ENCODE data around the gene SYT7. TPM values are rescaled to one million over a fixed set of nuclear protein-coding genes. Genes with fewer than 3 reads are reported as not detected.

SYT7 gene
- polyA plus RNA-seq, 1 experiment: 0.04 TPM

DNA sequence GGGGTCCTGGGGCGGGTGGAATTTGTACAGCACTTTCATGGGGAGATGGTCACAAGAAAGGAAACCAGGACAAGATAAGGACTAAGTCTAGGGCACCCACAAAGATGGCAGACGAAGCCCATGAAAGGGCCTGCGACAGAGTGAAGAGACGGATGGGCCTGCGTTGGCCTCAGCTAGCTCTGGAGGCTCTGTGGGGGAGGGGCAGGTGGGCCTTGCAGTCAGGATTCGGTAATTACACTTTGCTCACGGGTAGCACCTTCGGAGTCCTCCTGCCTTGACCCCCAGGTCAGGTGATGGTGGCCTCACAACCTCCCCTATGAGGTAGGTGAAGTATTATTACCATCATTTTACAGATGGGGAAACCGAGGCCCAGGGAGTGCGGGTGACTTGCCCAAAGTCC lies 65.2 kb downstream of the SYT7 start:
- Histone ChIP-seq H3K36me3 (ENCODE audit: control insufficient read depth, insufficient read depth, low read length) (no peaks in the 10 kb centered on the region), H3K4me3 (ENCODE audit: low read depth, low read length) (no peak overlapping the region), H3K27me3 (ENCODE audit: control insufficient read depth, insufficient read depth, low read length) (peaks cover 10% of the 10 kb centered on the region; the same call in 1 of the 2 replicates)
- TF ChIP-seq, protein P1, sequence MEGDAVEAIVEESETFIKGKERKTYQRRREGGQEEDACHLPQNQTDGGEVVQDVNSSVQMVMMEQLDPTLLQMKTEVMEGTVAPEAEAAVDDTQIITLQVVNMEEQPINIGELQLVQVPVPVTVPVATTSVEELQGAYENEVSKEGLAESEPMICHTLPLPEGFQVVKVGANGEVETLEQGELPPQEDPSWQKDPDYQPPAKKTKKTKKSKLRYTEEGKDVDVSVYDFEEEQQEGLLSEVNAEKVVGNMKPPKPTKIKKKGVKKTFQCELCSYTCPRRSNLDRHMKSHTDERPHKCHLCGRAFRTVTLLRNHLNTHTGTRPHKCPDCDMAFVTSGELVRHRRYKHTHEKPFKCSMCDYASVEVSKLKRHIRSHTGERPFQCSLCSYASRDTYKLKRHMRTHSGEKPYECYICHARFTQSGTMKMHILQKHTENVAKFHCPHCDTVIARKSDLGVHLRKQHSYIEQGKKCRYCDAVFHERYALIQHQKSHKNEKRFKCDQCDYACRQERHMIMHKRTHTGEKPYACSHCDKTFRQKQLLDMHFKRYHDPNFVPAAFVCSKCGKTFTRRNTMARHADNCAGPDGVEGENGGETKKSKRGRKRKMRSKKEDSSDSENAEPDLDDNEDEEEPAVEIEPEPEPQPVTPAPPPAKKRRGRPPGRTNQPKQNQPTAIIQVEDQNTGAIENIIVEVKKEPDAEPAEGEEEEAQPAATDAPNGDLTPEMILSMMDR (IDR thresholded peaks at IDR 0.05; ENCODE audit: insufficient read depth, low read depth, low read length): no peak
- ChIA-PET POLR2A (interaction anchor here (0.9 kb wide), 1 partner anchor 39 kb away, joined by 3 read pairs; no protein-coding TSS in a partner anchor), CTCF (interaction anchor here (0.8 to 9.1 kb wide), 23 partner anchors 9 to 165 kb away, joined by 3 to 200 read pairs (median 16); partner anchors contain the start of gene DAGLA)
- DNase-seq (ENCODE audit: low read depth): no peak

- peaks cover 18% of the 10 kb centered on the region for H3K27me3 ChIP-seq (ENCODE audit: control insufficient read depth, insufficient read depth, low read length)
- ChIA-PET POLR2A (no interaction called here), CTCF (interaction anchor here (1.0 to 9.1 kb wide), 9 partner anchors 12 to 124 kb away, joined by 3 to 200 read pairs (median 5); a partner anchor contains a TSS)
- H3K36me3 ChIP-seq (ENCODE audit: control insufficient read depth, insufficient read depth, low read length): no peaks in the 10 kb centered on the region
- H3K4me3 ChIP-seq (ENCODE audit: low read depth, low read length): no peak overlapping the region
- DNase-seq (ENCODE audit: low read depth): no peak
- TF ChIP-seq, protein P1 (IDR thresholded peaks at IDR 0.05; ENCODE audit: insufficient read depth, low read depth, low read length): no peak
These were observed 66.6 kb downstream of the SYT7 start for GRCh38 chr11:61514050-61514917.

DNA sequence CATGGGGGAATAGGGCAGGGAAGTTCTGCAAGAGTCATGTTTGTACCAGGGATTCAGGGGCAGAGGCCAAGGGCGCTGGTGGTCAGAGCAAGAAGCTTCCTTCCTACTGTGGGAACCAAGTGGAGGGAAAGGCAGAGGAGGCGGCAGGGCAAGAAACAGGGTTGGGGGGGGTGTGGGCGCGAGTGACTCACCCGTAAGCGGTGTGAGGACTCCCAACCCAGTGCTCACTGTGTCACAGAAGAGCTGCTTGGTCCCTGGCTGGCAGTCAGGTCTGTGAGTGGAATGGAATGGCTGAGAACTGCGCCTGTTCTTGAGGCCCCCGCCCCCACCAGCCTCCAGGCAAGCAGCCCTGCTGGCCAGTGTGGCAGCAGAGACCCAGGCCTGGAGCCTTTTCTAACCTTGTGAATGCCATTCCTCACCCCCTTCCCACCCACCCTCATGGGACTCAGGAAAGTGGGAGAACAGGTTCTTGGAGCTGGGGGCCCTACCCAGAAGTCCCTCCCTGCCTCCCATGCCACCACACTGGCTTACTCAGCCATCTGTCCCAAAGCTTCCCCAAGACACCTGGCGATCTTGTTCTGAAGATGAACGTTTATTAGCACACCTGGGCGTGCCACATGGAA lies 67.6 kb downstream of the SYT7 start:
- H3K27me3 ChIP-seq (ENCODE audit: control insufficient read depth, insufficient read depth, low read length): peaks cover 19% of the 10 kb centered on the region
- H3K36me3 ChIP-seq (ENCODE audit: control insufficient read depth, insufficient read depth, low read length): no peaks in the 10 kb centered on the region
- H3K4me3 ChIP-seq (ENCODE audit: low read depth, low read length): no peak overlapping the region
- TF ChIP-seq, protein P1 (IDR thresholded peaks at IDR 0.05; ENCODE audit: insufficient read depth, low read depth, low read length): no peak
- DNase-seq (ENCODE audit: low read depth): no peak
- ChIA-PET CTCF (interaction anchor here (0.6 to 9.1 kb wide), 8 partner anchors 10 to 126 kb away, joined by 3 to 200 read pairs (median 6); a partner anchor contains a TSS), POLR2A (no interaction called here)

- CTCF ChIA-PET: interaction anchor here (0.9 to 9.1 kb wide), 6 partner anchors 30 to 127 kb away, joined by 3 to 200 read pairs (median 4); a partner anchor contains a TSS
- POLR2A ChIA-PET: no interaction called here
These were observed 68.4 kb downstream of the SYT7 start for GRCh38 chr11:61512435-61512834.

More at GRCh38 chr11:61512435-61512834, 68.4 kb downstream of the SYT7 start:
- TF ChIP-seq, protein P1 (IDR thresholded peaks at IDR 0.05; ENCODE audit: insufficient read depth, low read depth, low read length): no peak
- Histone ChIP-seq H3K27me3 (ENCODE audit: control insufficient read depth, insufficient read depth, low read length) (peaks cover 27% of the 10 kb centered on the region), H3K4me3 (ENCODE audit: low read depth, low read length) (no peak overlapping the region), H3K36me3 (ENCODE audit: control insufficient read depth, insufficient read depth, low read length) (no peaks in the 10 kb centered on the region)
- DNase-seq (ENCODE audit: low read depth): no peak

Data from BJ (cell line).